CD14-positive monocyte (primary cell): Measurements from ENCODE around the gene RPL12. TPM values are rescaled to one million over a fixed set of nuclear protein-coding genes. Genes with fewer than 3 reads are reported as not detected.

Experiments used
- DNase-seq, 3 donors: peaks; one replicate each; pipeline ENCODE4 v3.0.0-alpha.2; 2011 to 2022
- H2AFZ ChIP-seq: 2 replicates; pipeline ENCODE4 v1.6.0; 2012; ENCODE audit warnings: mild to moderate bottlenecking, low read depth, low read length, inconsistent platforms; ENCODE audit not compliant: insufficient read depth, poor library complexity, severe bottlenecking
- H3K27ac ChIP-seq, 2 donors: 1 replicate in 1 of 2; 2 replicates in 1 of 2; pipeline ENCODE4 v1.5.1; 2012 to 2013; ENCODE audit warnings: low read length in 2 of 2, control low read depth in 1 of 2, inconsistent platforms in 1 of 2, low read depth in 1 of 2, mild to moderate bottlenecking in 1 of 2
- H3K27me3 ChIP-seq, 2 donors: one replicate each; pipeline versions ENCODE4 v1.6.0 to v1.6.1; 2011 to 2013; ENCODE audit warnings: low read length in 2 of 2; ENCODE audit not compliant: control insufficient read depth in 2 of 2, insufficient read depth in 2 of 2
- H3K36me3 ChIP-seq, 2 donors: replicated peaks in 1 of 2; 1 replicate in 1 of 2; 2 replicates in 1 of 2; pipeline versions ENCODE4 v1.5.1 to v1.6.1; 2012 to 2013; ENCODE audit warnings: low read length in 2 of 2, control low read depth in 1 of 2, inconsistent platforms in 1 of 2, mild to moderate bottlenecking in 1 of 2; ENCODE audit not compliant: insufficient read depth in 2 of 2, control insufficient read depth in 1 of 2
- H3K4me1 ChIP-seq, 2 donors: 1 replicate in 1 of 2; 2 replicates in 1 of 2; pipeline versions ENCODE4 v1.5.1 to v1.6.1; 2012 to 2013; ENCODE audit warnings: low read length in 2 of 2, control low read depth in 1 of 2, inconsistent platforms in 1 of 2, mild to moderate bottlenecking in 1 of 2, moderate library complexity in 1 of 2; ENCODE audit not compliant: insufficient read depth in 2 of 2, control insufficient read depth in 1 of 2
- H3K4me2 ChIP-seq: replicated peaks from 2 replicates; pipeline ENCODE3; 2012; ENCODE audit warnings: low read length, moderate library complexity, mild to moderate bottlenecking; ENCODE audit not compliant: poor library complexity, severe bottlenecking; ENCODE audit errors: extremely low read depth
- H3K4me3 ChIP-seq, 3 experiments: fragments of 200-600 bp in 1 of 3; sonication (generic) in 1 of 3; replicated peaks in 1 of 3; 1 replicate in 2 of 3; 2 replicates in 1 of 3; pipeline ENCODE4 v1.5.1; 2011 to 2013; ENCODE audit warnings: low read length in 3 of 3, mild to moderate bottlenecking in 3 of 3, control low read depth in 2 of 3, low read depth in 2 of 3, inconsistent platforms in 1 of 3, moderate library complexity in 1 of 3
- H3K79me2 ChIP-seq: 2 replicates; pipeline ENCODE4 v1.6.0; 2012; ENCODE audit warnings: mild to moderate bottlenecking, control low read depth, inconsistent platforms, low read length, moderate library complexity; ENCODE audit not compliant: insufficient read depth
- H3K9ac ChIP-seq: 2 replicates; pipeline ENCODE4 v1.6.0; 2017; ENCODE audit warnings: low read length, mild to moderate bottlenecking; ENCODE audit not compliant: insufficient read depth, poor library complexity, severe bottlenecking
- H3K9me3 ChIP-seq, 2 donors: replicated peaks in 1 of 2; 1 replicate in 1 of 2; 2 replicates in 1 of 2; pipeline versions ENCODE4 v1.5.1 to v1.6.1; 2012 to 2013; ENCODE audit warnings: low read length in 2 of 2, control low read depth in 1 of 2; ENCODE audit not compliant: control insufficient read depth in 1 of 2, insufficient read depth in 1 of 2
- H4K20me1 ChIP-seq: 2 replicates; pipeline ENCODE4 v1.6.0; 2012; ENCODE audit warnings: mild to moderate bottlenecking, low read length, control low read depth, moderate library complexity; ENCODE audit not compliant: insufficient read depth
- H3K27ac Mint-ChIP-seq, 7 donors: one replicate each; pipeline ENCODE4 v1.8.0; 2020; ENCODE audit warnings: mild to moderate bottlenecking in 7 of 7, mixed read lengths in 7 of 7, moderate library complexity in 6 of 7, inconsistent platforms in 2 of 7
- H3K27me3 Mint-ChIP-seq, 3 donors: one replicate each; pipeline ENCODE4 v1.8.0; 2021 to 2022; ENCODE audit warnings: low read depth in 3 of 3, mild to moderate bottlenecking in 3 of 3, mixed read lengths in 3 of 3, moderate library complexity in 3 of 3, inconsistent platforms in 1 of 3
- H3K36me3 Mint-ChIP-seq, 2 donors: one replicate each; pipeline ENCODE4 v1.8.0; 2020; ENCODE audit warnings: mixed read lengths in 2 of 2, inconsistent platforms in 1 of 2, mild to moderate bottlenecking in 1 of 2
- H3K4me1 Mint-ChIP-seq: one replicate; pipeline ENCODE4 v1.8.0; 2020; ENCODE audit warnings: mild to moderate bottlenecking, mixed read lengths
- H3K4me3 Mint-ChIP-seq, 2 donors: one replicate each; pipeline ENCODE4 v1.8.0; 2020; ENCODE audit warnings: mild to moderate bottlenecking in 2 of 2, mixed read lengths in 2 of 2, moderate library complexity in 1 of 2
- H3K9me3 Mint-ChIP-seq, 7 donors: one replicate each; pipeline ENCODE4 v1.8.0; 2020 to 2022; ENCODE audit warnings: mixed read lengths in 7 of 7, mild to moderate bottlenecking in 6 of 7, moderate library complexity in 6 of 7, inconsistent platforms in 2 of 7
- CTCF ChIP-seq: fragments of 200-600 bp; IDR thresholded peaks from one replicate; pipeline ENCODE4 v1.8.0; 2022; ENCODE audit warnings: antibody characterized with exemption, mild to moderate bottlenecking
- WGBS: methylation state at CpG from one replicate; pipeline ENCODE4 v1.1.5; 2013; ENCODE audit warnings: missing lambda C conversion rate; ENCODE audit not compliant: insufficient coverage; 5-methylcytosine and 5-hydroxymethylcytosine counted together
- intact Hi-C, 2 donors: fragments of 100-400 bp; cut with micrococcal nuclease; formaldehyde crosslinking; loops; one replicate each; pipeline versions ENCODE4 v1.15.0 to v1.15.1; 2023
- polyA plus RNA-seq, 3 donors: library from polyadenylated mRNA; depleted of rRNA in 1 of 3; unstranded in 2 of 3; stranded (reverse) in 1 of 3; fragments of 300-500 nt in 2 of 3; fragments of >200 nt in 1 of 3; fragmentation: Illumina TruSeq in 2 of 3; gene quantifications; 1 replicate in 2 of 3; 2 replicates in 1 of 3; pipeline ENCODE4 v1.2.3, GENCODE V29; 2012 to 2021

Gene RPL12
- polyA plus RNA-seq, 3 donors, result 417 to 1,509 (median 490) TPM

GRCh38 chr9:127423934-127424675 is 27.1 kb downstream of the RPL12 start, which contains the start of gene ZNF79:
ZNF79 (plus strand) TSS chr9:127424382; CDS start chr9:127424788, 406 bp downstream.
- Histone ChIP-seq H3K4me3 (peak within 1 kb of the TSS; percentile 71 to 88 (median 79)), H3K27me3 (no peaks in the 10 kb centered on the region), H3K9me3 (no peaks in the 10 kb centered on the region), H3K36me3 (peaks cover 7 to 16% of the 10 kb centered on the region in 2 donors), H3K4me2 (peak within 1 kb of the TSS; percentile 85), H4K20me1 (no peaks in the 10 kb centered on the region), H3K79me2 (peaks cover 62% of the 10 kb centered on the region), H2AFZ (peak within 1 kb of the TSS; percentile 94), H3K9ac (peak within 1 kb of the TSS; percentile 82), H3K27ac (peak within 1 kb of the TSS; percentile 75 to 83), H3K4me1 (peaks cover 31% of the 10 kb centered on the region in 2 donors)
- DNase-seq, result peak; percentile 84 to 88 (median 87)
- Mint-ChIP-seq H3K27me3 (peaks cover 0 to 2% (median 2%) of the 10 kb centered on the region in 3 donors), H3K4me1 (peaks cover 43% of the 10 kb centered on the region), H3K4me3 (peak within 1 kb of the TSS; percentile 96 to 99), H3K9me3 (no peaks in the 10 kb centered on the region), H3K27ac (peak within 1 kb of the TSS; percentile 92 to 98 (median 96)), H3K36me3 (peaks cover 15 to 19% of the 10 kb centered on the region in 2 donors)
- intact Hi-C loops, result loop anchor here in 1 of 2 donors (2.0 kb wide), 1 partner anchor 27 kb away; the partner anchor contains the start of genes LRSAM1 and RPL12
- no peak for TF ChIP-seq CTCF
- under 1% methylated on average over 54 of the region's 54 CpGs for WGBS

- H3K4me1 Mint-ChIP-seq, result peaks cover 45% of the 10 kb centered on the region
- no peaks in the 10 kb centered on the region for H3K9me3 ChIP-seq
- peak overlapping the region; percentile 92 to 98 (median 96) for H3K27ac Mint-ChIP-seq
- H3K4me3 Mint-ChIP-seq, result peak overlapping the region; percentile 96 to 99
- peaks cover 62% of the 10 kb centered on the region for H3K79me2 ChIP-seq
- H3K36me3 Mint-ChIP-seq, result peaks cover 10 to 16% of the 10 kb centered on the region in 2 donors
- H3K27me3 Mint-ChIP-seq, result peaks cover 0 to 2% (median 2%) of the 10 kb centered on the region in 3 donors
- intact Hi-C loops, result no loop called here
- peaks cover 31 to 35% of the 10 kb centered on the region in 2 donors for H3K4me1 ChIP-seq
- 0% methylated on average over 4 of the region's 9 CpGs for WGBS
- peak overlapping the region; percentile 82 for H3K9ac ChIP-seq
- H3K4me3 ChIP-seq, result peak overlapping the region; percentile 71 to 88 (median 79)
- H3K9me3 Mint-ChIP-seq, result no peaks in the 10 kb centered on the region
- no peaks in the 10 kb centered on the region for H3K27me3 ChIP-seq
- H3K36me3 ChIP-seq, result peaks cover 2 to 10% of the 10 kb centered on the region in 2 donors
- no peaks in the 10 kb centered on the region for H4K20me1 ChIP-seq
- TF ChIP-seq CTCF, result no peak
- H3K27ac ChIP-seq, result peak overlapping the region; percentile 75 to 83
- H3K4me2 ChIP-seq, result peak overlapping the region; percentile 85
- DNase-seq, result peak in 2 of 3 donors; percentile 3 to 26
- H2AFZ ChIP-seq, result peak overlapping the region; percentile 94
These were observed 27.7 kb downstream of the RPL12 start for GRCh38 chr9:127423476-127423933.
